Renal cortical epithelial cell (primary cell): ENCODE data around the gene GAB2. TPM values are rescaled to one million over a fixed set of nuclear protein-coding genes. Genes with fewer than 3 reads are reported as not detected.
A peak's percentile ranks its signal among the peaks of the same experiment; 100 is the strongest.

Source experiments
- DNase-seq: peaks from one replicate; pipeline ENCODE4 v3.0.0-alpha.2; 2011; ENCODE audit warnings: low read depth
- total RNA-seq: library from RNA; depleted of rRNA; stranded (reverse); fragments of >200 nt; gene quantifications from 2 replicates; pipeline ENCODE4 v1.2.3, GENCODE V29; 2014

The GAB2 gene
- total RNA-seq, 1 donor from 2014 or later = 11.0 TPM

DNA sequence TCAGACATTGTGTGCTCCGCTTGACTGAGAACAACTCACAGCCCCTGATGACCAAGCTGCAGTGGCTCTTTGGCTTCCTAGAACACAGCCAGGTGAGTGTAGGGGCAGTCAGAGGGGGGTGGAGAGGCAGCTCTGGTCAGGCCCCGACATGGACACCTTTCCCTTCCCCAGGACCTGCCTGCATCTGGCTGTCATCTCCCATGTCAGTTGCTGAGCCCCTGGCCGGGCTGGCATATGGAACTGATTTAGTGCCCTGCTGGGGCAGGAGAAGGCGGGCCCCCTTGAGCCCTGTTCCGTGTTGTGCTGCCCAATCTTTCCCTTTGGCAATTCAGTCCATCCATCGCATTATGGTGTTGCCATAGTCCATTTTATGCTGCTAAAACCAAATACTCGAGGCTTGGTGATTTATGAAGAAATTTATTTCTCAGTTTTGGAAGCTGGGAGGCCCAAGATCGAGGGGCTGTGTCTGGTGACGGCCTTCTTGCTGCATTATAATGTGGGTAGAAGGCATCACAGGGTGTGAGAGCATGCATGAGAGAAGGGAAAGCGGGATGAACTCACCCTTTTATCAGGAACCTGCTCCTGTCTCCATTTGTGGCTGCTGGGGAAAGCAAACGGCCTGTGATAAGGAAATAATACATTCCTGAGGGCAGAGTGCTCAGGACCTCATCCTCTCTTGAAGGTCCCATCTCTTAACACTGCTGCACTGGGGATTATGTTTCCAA lies 209.9 kb downstream of the GAB2 start:
- DNase-seq = no peak

DNA sequence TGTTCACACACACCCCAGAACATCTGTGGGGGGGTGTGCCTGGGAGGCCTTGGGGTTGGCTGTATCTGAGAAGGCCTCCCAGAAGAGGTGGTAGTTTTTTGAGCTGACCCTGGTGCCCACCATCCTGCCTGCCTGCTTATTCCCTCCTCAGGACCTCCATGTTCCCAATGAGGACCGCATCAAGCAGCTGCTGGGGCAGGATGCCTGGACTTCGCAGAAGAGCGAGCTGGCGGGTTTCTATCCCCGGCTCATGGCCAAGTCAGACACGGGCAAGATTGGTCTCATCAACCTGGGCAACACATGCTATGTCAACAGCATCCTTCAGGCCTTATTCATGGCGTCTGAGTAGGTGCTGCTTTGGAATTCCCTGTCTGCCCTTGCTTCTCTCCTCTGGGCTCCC lies 211.9 kb downstream of the GAB2 start:
- no peak for DNase-seq

DNA sequence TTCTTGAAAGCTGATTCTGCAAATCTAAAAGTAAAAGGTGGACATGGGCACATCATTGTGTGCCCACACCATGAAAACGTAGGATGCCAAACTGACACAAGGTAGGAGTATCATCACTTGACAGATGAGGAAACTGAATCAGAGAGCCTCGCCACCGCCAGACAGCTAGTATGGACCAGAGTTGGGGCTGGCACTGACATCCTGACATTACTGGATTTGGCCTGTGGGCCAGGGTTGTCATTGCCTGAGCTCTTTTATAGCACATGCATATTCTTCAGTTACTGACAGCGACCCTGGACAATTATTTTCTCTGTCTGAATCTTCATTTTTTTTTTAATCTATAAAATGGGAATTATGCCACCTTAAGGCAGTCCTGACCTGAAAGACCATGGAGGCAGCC lies 212.4 kb downstream of the GAB2 start:
- no peak for DNase-seq

DNA sequence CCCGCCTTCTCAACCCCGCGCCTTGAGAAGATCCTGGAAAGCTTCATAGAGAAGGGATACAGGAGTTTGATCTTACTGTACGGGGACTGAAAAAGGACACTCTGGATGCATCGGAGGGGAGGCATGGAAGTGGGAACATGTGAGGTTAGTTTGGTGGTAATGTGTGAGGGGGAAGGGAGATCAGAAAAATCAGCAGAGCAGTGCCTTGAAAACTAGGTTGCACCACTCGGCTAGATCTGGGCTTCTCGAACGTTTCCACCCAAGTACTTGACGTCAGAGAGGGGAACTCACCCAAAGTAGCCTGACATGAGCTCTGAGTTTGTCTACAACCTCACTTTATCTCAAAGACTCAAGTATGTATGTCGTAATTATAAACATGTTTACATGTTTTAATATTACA lies 214.4 kb downstream of the GAB2 start:
- no peak for DNase-seq

DNA sequence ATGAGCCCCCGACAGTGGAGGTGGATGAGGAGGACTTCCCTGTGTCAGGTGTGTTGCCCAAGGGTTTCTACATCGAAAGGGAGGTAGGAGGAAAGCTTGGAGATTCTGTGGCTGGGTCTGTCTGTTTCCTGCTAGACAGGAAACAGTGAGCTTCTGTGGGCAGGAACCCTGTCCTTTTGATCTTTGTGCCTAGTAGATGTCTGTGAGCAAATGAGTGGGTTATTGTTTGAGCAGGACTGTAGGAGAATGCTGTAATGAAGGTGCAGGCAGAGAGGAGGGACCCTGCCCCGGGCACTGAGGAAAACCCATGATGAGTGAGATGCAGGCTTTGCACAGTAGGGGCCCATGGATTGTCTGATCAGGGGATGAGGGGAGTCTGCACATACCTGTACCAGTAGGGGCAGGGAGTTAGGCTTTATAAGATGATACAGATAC lies 214.9 kb downstream of the GAB2 start:
- no peak for DNase-seq

DNA sequence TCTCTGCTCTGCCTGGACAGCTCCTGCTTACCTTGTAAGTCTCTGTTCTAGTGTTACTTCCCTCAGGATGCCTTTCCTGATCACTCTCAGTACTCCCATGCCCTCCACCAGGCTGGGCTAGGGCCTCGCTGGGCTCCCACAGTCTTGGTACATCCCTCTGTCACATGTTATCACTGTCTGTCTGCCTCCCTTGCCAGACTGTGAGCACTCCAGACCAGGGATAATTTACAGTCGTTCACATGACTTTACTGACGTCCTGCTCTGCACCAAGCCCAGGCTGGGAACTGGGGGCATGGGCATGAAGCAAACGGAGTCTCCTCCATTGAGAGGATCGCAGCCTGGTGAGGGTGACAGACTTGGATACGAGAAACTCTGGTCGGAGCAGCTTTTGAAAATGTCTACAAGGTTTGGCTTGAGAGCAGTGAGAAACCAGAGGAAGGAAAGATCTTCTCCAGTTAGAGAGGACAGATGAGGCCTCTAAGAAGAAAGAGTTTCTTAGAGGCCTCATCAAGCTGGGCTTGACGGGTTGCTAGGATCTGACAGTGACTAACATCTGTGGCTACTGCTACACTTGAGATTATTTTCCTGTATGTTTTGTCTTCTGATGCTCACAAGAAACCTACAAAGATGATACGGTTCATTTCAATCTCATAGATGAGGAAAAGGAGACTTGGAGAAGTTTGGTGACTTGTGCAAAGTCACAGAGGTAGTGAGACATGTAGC lies 216.4 kb downstream of the GAB2 start:
- DNase-seq = no peak

DNA sequence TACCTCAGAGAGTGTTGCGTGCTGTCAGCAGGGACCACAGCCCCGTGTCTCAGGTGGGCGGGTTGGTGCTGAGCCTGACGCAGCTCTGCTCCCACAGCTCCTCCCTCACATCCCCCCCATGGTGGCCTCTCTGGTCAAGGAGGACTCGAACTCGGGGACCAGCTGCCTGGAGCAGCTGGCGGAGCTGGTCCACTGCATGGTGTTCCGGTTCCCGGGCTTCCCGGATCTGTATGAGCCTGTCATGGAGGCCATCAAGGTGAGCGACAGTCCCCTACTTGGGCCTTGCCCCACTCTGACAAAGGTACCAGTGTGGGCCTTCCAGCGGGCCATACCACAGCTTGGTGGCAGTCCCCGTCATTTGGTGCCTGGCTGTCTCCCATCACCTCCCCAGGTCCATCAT lies 217.1 kb downstream of the GAB2 start:
- DNase-seq = no peak

DNA sequence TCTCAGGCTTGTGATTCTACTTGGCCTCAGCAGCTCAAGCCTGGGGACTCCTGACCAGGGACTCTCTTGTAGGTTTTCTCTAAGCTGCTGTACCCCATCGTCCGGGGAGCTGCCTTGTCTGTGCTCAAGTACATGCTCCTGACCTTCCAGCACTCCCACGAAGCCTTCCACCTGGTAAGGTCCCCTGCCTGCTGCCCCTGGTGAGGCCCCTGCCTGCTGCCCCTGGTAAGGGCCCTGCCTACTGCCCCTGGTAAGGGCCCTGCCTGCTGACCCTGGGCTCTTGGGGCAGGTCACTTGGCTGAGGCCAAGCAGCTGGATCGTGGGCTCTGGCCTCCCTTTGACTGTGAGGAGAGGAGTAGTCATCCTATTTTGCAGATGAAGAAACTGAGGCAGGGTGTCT lies 217.6 kb downstream of the GAB2 start:
- no peak for DNase-seq

DNA sequence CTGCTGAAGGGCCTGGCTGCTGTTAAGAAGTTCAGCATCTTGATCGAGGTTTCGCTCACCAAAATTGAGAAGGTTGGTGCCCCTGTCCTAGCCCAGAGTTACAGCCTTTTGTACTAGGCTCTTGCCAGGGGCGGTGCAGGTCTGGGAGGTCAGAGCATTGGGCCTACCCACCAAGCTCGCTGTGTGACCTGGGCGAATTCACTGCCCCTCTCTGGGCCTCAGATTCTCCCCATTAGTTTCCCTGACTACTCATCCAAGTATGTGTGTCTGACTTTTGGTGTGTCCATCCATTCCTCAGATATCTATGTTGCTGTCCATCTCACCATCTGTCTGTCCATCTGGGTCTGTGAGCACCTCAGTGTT lies 218.0 kb downstream of the GAB2 start:
- no peak for DNase-seq

DNA sequence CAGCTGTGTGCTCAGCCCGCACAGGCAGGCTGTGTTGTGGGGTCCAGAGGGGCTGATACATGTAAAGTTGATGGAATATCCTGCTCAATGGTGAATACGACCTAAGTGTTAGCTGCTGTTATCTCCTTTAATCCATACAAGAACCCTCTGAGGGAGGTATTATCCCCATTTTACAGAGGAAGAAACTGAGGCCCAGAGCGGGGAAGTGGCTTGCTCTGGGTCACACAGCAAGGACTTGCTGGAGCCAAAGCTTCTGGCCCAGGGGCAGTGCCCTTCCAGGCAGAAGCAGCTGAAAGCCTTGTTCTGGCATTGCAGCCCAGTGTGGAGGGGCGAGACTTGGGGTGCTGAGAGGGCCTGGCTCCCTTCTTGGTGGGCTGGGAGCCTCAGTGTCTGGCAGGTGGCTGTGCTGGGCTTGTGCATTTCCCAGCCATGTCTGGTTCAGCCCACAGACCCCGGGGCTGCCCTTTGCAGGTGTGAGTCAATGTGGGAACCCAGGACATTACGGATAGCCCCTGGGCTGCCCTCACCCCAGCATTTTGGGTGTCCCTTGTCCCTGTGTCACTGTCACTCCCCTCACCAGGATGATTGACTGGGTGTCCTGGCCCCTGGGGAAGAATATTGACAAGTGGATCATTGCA lies 218.5 kb downstream of the GAB2 start:
- DNase-seq = no peak

DNA sequence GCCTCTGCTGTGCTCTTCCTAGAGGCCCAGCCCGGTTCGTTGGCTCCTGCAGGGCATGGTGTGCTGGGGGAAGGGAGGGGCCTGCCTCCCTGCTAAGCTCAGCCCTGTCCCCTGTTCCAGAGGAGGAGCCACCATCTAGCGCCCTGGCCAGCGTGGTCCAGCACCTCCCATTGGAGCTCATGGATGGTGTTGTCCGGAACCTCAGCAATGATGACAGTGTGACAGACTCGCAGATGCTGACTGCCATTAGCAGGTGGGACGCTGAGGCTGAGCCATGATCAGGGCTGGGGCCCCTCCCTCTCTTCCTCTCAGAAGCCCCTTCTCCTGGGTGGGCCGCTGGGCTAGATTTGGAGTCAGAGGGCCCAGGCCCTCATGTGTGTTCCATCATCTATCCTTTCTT lies 219.8 kb downstream of the GAB2 start:
- no peak for DNase-seq

DNA sequence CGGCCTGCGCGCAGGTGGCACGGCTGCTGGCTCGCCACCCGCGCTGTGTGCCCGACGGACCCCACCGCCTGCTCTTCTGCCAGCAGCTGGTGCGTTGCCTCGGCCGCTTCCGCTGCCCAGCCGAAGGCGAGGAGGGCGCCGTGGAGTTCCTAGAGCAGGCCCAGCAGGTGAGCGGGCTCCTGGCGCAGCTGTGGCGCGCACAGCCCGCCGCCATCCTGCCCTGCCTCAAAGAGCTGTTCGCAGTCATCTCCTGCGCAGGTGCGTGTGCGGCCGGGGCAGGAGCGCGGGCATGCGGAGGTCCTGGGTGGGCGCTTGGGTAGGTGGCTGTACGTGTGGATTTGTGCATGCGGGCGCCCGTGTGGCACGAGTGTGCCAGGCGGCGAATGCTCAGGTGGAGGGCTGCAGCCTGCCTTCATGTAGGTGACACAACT lies 220.9 kb downstream of the GAB2 start:
- no peak for DNase-seq

DNA sequence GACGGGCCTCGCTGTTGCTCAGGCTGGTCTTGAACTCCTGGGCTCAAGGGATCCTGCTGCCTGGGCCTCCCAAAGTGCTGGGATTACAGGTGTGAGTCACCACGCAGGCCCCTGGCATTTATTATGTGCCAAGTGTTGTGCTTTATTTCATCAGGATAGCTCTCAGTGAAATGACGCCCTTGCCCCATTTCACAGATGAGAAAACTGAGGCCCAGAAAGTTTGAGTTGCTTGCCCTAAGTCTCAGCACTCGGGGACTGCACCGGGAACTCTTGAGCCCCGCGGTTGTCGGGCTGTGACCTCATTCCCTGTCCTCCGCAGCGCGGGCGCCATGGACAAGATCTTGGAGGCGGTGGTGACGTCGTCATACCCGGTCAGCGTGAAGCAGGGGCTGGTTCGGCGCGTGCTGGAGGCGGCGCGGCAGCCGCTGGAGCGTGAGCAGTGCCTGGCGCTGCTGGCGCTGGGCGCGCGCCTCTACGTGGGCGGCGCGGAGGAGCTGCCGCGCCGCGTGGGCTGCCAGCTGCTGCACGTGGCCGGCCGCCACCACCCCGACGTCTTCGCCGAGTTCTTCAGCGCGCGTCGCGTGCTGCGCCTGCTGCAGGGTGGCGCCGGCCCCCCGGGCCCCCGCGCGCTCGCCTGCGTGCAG lies 221.6 kb downstream of the GAB2 start:
- DNase-seq = no peak

DNA sequence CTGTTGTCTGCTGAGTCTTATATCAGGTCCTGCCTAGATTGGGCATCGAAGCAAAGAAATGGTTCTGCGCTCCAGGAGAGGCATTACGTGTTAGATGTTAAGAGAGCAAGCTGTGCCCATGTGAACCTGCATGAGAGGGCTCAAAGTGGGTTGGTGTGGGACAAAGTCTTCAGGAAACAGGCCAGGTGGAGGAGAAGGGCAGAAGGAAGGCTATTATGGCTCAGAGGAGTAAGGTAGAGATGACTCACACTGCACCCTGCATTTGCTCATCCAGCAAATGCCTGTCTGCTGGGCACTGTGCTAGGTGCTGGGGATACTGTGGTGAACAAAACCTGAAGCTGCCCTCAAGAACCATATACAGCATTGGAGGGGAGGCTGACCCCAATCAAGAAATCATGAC lies 223.1 kb downstream of the GAB2 start:
- DNase-seq = peak; percentile 32

DNA sequence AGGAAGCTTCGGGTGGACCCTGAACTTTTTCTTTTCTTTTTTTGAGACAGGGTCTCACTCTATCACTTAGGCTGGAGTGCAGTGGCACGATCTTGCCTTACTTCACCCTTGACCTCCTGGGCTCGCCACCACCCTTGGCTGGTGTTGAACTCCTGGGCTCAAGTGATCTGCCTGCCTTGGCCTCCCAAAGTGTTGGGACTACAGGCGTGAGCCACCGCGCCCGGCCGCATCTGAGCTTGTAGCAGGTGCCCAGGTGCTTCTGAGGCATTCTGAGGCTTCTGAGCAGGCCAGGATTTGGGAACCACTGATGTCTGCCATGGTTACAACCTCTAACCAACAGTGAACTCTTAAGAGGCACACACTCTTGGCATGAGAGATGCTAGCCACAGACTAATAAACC lies 223.8 kb downstream of the GAB2 start:
- DNase-seq = no peak

DNA sequence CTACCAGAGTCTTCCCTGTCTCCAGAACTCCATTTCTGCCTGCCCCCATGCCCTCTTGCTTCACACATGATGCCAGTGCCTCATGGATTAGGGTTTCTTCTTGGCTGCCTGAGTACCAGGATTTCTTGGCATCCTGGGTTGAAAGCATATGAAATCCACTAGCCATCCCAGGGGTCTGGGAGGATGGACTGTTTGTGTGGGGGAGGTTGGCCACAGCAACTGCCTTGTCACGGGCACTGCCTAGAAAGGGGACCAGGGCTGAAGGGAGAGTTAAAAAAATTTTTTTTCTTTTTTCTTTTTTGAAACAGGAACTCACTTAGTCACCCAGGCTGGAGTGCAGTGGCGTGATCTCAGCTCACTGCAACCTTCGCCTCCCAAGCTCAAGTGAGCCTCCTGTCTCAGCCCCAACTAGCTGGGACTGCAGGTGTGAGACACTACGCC lies 224.7 kb downstream of the GAB2 start:
- peak; percentile 22 for DNase-seq

DNA sequence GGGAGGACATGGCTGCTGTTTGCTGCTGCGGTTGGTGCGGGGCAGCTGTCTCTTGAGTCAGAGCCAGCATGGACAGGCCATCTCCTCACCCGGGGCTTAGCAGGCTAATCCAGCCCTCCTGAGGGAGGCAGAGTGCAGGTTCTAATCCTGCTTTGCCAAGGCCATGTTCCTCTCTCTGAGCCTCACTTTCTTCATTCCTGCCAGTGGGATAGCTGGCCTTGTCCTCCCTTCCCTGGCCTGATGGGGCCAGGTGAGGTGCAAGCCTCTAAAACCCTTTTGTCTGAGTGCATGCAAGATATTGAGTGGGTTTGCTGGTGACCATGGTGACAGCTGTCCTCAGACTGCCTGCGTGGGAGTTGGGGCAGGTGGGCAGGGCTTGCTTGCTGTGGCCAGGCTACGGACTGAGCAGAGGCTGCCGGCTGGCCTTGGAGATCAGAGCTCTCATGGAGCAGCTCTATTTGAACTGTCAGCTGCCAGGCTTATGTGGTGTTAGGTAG lies 225.3 kb downstream of the GAB2 start:
- no peak for DNase-seq

DNA sequence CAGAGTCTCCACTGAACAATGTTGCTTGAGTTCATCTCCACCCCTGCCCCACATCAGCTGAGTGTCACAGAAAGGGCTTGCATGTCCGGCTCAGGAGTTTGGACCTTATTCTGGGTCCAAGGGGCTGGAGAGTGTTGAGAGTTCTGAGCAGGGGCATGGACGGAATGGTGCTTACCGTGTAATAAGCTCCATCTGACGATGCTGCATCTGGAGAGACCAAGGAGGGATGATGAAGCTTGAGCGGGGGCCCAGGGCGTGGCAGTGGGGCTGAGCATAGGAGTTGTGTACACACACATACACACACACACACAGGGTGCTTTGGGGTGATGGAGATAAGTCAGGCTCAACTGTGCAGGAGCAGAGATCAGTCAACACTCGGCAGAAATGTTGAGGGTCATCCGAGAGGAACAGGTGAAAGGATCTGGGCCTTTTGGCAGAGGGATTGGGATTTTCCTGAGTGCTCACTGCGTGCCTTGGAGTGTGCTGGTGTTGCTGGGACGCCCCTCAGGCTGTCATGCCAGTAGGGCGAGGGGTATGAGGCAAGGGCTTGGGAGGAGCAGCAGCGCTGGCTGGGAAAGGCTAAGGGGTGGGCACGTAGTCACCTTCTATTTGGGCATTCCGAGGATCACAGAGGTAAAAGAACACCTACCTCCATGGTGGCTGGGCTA lies 226.6 kb downstream of the GAB2 start:
- no peak for DNase-seq

DNA sequence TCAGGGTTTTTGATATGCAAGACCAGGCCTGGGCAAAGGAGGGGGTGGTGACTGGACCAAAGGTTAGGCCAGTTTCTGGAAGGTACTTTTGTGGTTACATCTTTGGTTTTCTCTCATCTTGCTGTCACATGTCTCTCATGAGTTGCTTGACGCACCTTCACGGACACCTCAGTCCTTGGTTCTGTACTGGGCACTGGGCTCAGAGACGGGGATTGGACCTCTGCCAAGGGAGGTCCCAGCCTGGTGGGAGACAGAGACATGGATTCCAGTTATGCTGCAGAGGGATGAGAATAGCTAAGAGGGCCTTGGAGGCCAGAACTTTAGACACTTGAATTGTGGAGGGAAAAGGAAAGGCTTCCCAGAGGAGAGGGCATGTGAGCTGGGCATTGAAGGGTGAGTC lies 227.2 kb downstream of the GAB2 start:
- no peak for DNase-seq

DNA sequence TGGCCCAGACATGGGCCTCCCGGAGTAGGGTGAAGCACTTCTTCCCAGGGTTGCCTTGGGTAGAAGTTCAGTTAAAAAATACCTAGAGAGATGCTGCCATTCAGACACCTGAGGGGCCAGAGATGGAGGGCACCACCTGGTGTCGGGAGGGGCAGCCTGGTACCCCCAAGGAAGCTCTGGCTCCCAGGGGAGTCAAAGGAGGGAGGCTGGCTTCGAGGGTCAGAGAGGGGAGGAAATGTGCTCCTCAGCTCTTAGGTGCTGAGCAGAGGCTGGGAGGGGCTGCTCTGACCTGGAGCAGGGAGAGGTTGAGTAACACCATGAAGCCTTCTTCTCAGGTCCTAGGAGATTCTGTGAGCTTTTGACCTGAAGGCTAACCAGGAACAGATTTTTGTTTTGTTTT lies 227.8 kb downstream of the GAB2 start:
- DNase-seq = no peak

DNA sequence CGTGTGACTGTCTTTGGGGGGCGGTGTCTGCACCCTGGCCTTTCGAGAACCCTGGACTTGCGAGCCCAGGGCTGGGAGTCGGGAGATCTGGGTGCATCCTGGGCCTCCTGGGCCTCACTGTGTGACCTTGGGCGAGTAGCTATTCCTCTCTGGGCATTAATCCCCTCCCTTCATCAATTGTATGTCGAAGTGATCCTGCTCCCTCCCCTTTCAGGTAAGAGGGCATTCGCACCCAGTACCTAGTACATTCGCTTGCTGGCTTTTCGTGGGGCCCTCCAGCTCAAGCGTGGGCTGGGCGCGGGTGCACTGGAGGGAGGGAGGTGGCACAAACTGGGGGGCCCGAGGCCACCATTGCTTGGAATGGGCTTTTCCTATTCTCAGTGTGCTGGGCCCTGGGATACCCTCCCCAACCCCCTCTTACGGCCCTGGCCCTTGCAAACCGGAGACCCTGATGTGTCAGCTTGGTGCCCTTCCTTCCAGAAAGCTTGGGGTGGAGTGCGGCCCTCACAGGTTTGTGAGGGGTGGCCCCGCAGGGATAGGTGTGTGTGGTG lies 228.4 kb downstream of the GAB2 start:
- DNase-seq = no peak
